HG03521 (cell line): Measurements from ENCODE around the gene PCGF3.

Experiments
- ATAC-seq: cut with Tn5 transposase; IDR thresholded peaks from one replicate; pipeline ENCODE4 v1.9.1; 2021; ENCODE audit warnings: mild to moderate bottlenecking, moderate library complexity; ENCODE audit not compliant: unreplicated experiment

Gene PCGF3

DNA sequence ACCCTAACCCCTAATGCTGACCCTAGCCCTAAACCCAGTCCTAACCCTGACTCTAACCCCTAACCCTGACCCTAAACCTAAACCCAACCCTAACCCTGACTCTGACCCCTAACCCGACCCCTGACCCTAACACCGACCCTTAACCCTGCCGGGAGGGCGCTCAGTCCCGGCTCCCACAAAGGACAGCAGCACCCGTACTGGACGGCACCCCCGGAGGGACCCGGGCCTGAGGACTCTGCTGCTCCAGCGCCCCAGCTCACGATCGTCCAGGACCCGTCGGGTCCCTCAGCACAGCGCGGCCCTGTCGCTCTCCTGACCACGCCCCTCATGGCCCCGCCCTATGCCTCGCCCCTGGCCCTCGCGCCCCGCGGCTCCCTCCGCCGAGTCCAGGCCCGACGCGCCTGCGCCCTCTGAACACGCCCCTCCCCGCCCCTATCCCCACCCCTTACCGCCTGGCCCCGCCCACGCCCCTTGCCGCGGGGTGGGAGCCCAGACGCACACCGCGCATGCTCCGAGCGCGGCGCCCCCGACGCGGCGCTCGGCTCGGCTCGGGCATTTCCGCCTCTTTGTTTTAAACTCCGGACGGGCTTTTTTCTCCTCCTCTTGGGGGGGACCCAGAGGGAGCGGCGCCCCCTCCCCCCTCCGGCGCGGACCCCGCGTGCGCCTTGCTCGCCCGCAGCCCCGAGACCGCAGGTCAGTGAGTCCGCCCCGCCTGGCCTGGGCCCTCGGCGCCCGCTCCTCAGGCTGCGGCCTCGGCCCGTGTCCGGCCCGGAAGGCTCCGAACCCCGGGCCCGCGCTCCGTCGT, at the start of gene PCGF3:
TSS of gene PCGF3 (plus strand) at position 555 of the 805 bp plus-strand sequence. CDS start 27,849 bp downstream, outside the sequence.
- peak; percentile 93 for ATAC-seq

GRCh38 chr4:656436-657337, 48.9 kb upstream of the PCGF3 start:
- no peak for ATAC-seq

- no peak for ATAC-seq
These were observed 48.2 kb upstream of the PCGF3 start for GRCh38 chr4:657338-657833.

- ATAC-seq, result no peak
These were observed 47.6 kb upstream of the PCGF3 start for GRCh38 chr4:657834-658667.

- ATAC-seq, result no peak
These were observed 46.7 kb upstream of the PCGF3 start for GRCh38 chr4:658681-659667.

DNA sequence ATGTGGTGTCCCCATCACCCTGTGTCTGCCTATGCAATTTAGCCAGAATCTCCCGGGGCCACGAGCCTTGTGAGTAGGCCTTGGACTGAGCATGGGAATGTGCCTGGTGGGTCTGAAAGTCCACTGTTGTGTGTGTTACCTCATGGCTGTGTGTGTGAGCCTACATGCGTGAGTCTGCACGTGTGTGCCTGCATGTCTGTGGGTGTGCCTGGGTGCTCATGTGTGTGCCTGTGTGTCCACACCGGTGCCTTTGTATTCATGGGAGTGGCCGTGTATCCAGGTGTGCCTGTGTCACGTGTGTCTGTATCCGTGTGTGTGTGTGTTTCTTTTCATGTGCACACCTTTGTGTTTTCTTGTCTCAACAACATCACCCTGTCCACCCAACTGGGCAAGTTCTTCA, 45.8 kb upstream of the PCGF3 start:
- no peak for ATAC-seq

GRCh38 chr4:660401-660800, 45.2 kb upstream of the PCGF3 start:
- no peak for ATAC-seq

DNA sequence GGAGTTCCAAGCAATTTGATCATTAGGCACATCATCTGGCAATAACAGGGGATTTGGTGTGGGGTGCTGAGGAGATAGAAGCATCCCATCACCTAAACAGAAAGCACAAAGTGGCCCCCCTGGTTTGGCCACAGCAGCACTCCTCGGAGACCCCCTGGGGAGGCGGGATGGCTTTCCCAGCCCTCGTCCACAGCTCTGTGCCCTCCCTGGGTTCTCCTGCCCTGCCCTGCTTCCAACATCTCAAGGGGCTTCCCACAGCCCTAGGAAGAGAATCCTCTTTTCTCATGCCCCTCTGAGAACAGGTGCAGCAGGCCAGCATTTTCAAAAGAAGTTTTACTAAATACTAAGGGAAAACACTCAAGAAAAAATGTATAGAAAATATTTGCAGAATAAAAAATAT, 44.4 kb upstream of the PCGF3 start:
- ATAC-seq, result no peak

DNA sequence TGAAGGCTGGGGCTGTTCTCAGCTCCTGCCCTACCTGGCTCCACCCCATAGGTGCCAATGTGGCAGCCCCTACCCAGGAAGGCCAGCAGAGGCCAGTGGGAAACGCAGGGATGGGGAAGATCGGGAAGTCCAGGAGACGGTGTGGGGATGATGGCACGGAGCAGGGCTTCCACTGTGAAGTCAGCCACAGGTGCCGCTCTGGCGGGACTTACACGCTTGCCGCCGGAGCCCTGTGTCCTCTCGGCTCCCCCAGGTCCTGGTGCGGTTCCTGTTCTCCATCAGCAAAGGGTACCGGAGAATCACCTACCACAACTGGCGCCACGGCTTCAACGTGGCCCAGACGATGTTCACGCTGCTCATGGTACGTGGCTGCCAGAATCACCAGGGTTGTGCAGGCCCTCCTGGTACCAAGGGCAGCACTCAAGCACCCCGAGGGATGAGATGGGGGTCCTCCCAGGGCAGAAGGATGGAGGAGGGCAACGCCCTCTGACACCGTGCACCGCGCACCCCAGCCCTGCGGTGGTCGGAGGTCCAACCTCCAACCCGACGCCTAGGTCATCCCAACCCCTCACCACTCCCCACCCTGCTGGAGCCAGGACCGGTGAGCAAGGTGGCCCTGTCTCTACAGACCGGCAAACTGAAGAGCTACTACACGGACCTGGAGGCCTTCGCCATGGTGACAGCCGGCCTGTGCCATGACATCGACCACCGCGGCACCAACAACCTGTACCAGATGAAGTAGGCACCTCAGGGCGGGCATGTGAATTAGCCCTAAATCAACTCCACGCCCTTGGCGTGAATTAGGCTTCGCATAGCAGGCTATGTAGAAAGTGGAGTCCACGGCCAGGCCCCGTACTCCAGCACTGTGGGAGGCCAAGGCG, 43.5 kb upstream of the PCGF3 start:
- no peak for ATAC-seq

DNA sequence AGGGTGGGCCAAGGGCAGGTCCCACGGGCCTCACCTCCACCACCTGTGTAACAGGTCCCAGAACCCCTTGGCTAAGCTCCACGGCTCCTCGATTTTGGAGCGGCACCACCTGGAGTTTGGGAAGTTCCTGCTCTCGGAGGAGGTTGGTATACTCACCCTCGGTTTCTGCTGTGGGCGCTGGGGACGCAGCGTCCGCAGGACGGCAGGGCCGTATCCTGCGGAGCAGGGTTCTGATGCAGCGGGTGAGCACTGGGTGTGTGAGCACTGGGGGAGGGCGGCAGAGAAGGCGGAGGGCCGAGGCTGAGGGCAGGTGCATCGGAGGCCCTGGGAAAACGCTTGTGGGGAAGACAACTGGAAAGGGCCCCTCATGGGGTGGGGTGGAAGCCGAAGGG, 42.6 kb upstream of the PCGF3 start:
- no peak for ATAC-seq

DNA sequence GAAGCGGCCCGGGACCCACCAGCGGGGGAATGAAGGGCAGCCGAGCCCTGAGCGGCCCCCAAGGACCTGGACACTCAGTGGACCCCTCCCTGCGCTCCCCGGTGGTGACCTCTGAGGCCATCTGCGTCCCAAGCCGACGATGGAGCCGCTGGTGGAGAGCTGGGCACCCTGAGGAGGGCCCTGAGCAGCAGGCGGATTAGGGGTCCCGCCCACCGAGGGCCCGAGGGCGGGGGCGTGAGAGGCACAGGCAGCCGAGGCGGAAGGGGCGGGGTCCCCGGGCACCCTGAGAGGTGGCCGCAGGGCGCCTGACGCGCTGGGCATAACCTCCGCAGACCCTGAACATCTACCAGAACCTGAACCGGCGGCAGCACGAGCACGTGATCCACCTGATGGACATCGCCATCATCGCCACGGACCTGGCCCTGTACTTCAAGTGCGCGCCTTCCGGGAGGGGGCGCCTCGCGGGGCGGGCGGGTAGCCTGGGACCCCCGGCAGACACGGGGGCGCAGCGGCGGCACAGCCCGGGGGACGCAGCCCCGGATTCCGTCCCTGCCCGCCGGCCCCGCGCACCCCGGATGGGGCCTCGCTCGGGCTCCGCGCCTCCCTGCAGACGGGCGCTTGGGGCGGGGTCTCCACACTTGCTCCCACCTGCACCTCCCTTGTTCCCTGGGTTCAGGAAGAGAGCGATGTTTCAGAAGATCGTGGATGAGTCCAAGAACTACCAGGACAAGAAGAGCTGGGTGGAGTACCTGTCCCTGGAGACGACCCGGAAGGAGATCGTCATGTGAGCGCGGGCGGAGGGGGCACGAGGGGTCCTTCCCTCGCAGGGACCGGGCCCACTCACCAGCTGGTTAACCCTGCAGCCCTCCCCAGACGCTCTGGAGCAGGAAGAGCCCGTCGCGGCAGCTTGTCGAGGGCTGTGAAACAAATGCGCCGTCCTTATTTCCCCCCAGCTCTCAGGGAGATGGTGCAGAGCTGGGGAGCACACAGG, 41.9 kb upstream of the PCGF3 start:
- ATAC-seq, result peak; percentile 61

- ATAC-seq, result no peak
These were observed 40.9 kb upstream of the PCGF3 start for GRCh38 chr4:664713-665231.

- no peak for ATAC-seq
These were observed 40.3 kb upstream of the PCGF3 start for GRCh38 chr4:665381-665750.

- ATAC-seq, result no peak
These were observed 39.7 kb upstream of the PCGF3 start for GRCh38 chr4:665751-666435.

DNA sequence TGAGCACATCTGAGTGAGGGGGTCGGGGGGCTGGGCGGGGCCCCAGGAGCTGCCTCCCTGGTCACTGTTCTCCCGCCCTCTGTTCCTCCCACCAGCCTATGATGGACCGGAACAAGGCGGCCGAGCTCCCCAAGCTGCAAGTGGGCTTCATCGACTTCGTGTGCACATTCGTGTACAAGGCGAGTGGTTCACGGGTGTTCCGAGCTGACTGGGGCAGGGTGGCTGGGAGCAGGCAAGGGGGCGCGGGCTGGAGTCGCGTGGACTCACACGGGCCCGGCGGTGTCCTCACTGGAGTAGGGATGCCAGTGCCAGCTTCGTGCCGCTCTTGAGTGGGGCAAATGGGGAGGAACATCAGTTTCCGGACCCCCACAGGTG, 39.2 kb upstream of the PCGF3 start:
- no peak for ATAC-seq

- no peak for ATAC-seq
These were observed 38.6 kb upstream of the PCGF3 start for GRCh38 chr4:666822-667544.
